ENCODE data around the gene SLC35A4.

- no peak for TF ChIP-seq CTCF (optimal IDR thresholded peaks at IDR 0.05 in 1 of 3, IDR thresholded peaks at IDR 0.05 in 1 of 3, conservative IDR thresholded peaks at IDR 0.05 in 1 of 3; ENCODE audit: extremely low read depth in 1 of 3, insufficient read depth in 2 of 3, low read length in 3 of 3)
- TF ChIP-seq EZH2 (IDR thresholded peaks at IDR 0.05; ENCODE audit: low read length) = no peak
Observed at GRCh38 chr5:140542972-140543371, 21.7 kb upstream of the SLC35A4 start.
